K562 (cell line): ENCODE results near the gene TMEM217. TPM values are rescaled to one million over a fixed set of nuclear protein-coding genes. Genes with fewer than 3 reads are reported as not detected.

Experiments used
- BHLHE40 ChIP-seq: IDR thresholded peaks from 2 replicates; pipeline ENCODE4 v1.6.1; 2011; ENCODE audit warnings: low read length, improper control_type of control experiment
- EP400 ChIP-seq: fragments of 450-650 bp; IDR thresholded peaks from 2 replicates; pipeline ENCODE4 v1.6.1; 2017; ENCODE audit warnings: antibody characterized with exemption, mild to moderate bottlenecking, moderate library complexity
- HNRNPL ChIP-seq: fragments of 200-400 bp; formaldehyde crosslinking; IDR thresholded peaks from 2 replicates; pipeline ENCODE4 v1.6.1; 2017; ENCODE audit warnings: low read depth, mild to moderate bottlenecking, low read length
- MBD1 ChIP-seq: fragments of 250-450 bp; sonication (Bioruptor Pico); IDR thresholded peaks from 2 replicates; pipeline ENCODE4 v1.8.0; 2022; ENCODE audit warnings: inconsistent platforms
- POLR2AphosphoS2 ChIP-seq: IDR thresholded peaks from 2 replicates; pipeline ENCODE4 v1.6.1; 2012; ENCODE audit warnings: low read length, improper control_type of control experiment
- SRSF1 ChIP-seq: fragments of 200-400 bp; formaldehyde crosslinking; IDR thresholded peaks from 2 replicates; pipeline ENCODE4 v1.6.1; 2017; ENCODE audit warnings: mild to moderate bottlenecking, low read depth, low read length, moderate library complexity
- ZBTB43 ChIP-seq: sonication (generic); formaldehyde crosslinking; IDR thresholded peaks from 2 replicates; pipeline ENCODE4 v1.8.0; 2023; ENCODE audit warnings: mild to moderate bottlenecking, missing genetic modification reagents
- ZFP1 ChIP-seq: fragments of 450-650 bp; formaldehyde crosslinking; IDR thresholded peaks from 2 replicates; pipeline ENCODE4 v1.4.0; 2020; ENCODE audit warnings: mild to moderate bottlenecking, mixed read lengths
- ZNF407 ChIP-seq: fragments of 450-650 bp; IDR thresholded peaks from 2 replicates; pipeline ENCODE4 v1.6.1; 2016; ENCODE audit warnings: low read depth
- ZNF444 ChIP-seq: fragments of 250-450 bp; sonication (Bioruptor Pico); IDR thresholded peaks from 2 replicates; pipeline ENCODE4 v1.4.0; 2020; ENCODE audit warnings: mild to moderate bottlenecking, moderate library complexity
- polyA plus RNA-seq, 8 experiments: library from polyadenylated mRNA; depleted of rRNA in 4 of 8; stranded (reverse) in 5 of 8; unstranded in 3 of 8; fragments of >200 nt; fragmentation: Nextera tagmentation in 2 of 8; fragmentation: Illumina TruSeq in 1 of 8; extraction: Ambion mirVana in 2 of 8; extraction: Trizol in 1 of 8; gene quantifications; 2 replicates each; pipeline versions ENCODE4 v1.2.1 to v1.2.3, GENCODE V29; 2011 to 2014; ENCODE audit warnings: inconsistent platforms in 1 of 8, missing spikeins in 1 of 8
- total RNA-seq, 7 experiments: library from RNA; depleted of rRNA in 6 of 7; stranded (reverse); fragments of >200 nt in 6 of 7; fragmentation: Illumina TruSeq in 2 of 7; extraction: Trizol in 2 of 7; gene quantifications; 2 replicates each; pipeline versions ENCODE4 v1.2.1 to v1.2.3, GENCODE V29; 2011 to 2021; ENCODE audit warnings: low replicate concordance in 1 of 7
- TF ChIP-seq, protein P1 (sequence below), 2 experiments: fragments of 450-650 bp in 1 of 2; IDR thresholded peaks; 2 replicates each; pipeline ENCODE4 v1.6.1; 2011 to 2017; ENCODE audit warnings: low read depth in 2 of 2, antibody characterized with exemption in 1 of 2, borderline replicate concordance in 1 of 2, low read length in 1 of 2, mild to moderate bottlenecking in 1 of 2, mixed read lengths in 1 of 2; ENCODE audit not compliant: control insufficient read depth in 1 of 2

The TMEM217 gene
- total and polyA plus RNA-seq, 9 of the 15 experiments (the other 6 are each of a cell fraction or from before 2014, with no cell fraction given): 1.3 to 8.0 (median 1.9) TPM

DNA sequence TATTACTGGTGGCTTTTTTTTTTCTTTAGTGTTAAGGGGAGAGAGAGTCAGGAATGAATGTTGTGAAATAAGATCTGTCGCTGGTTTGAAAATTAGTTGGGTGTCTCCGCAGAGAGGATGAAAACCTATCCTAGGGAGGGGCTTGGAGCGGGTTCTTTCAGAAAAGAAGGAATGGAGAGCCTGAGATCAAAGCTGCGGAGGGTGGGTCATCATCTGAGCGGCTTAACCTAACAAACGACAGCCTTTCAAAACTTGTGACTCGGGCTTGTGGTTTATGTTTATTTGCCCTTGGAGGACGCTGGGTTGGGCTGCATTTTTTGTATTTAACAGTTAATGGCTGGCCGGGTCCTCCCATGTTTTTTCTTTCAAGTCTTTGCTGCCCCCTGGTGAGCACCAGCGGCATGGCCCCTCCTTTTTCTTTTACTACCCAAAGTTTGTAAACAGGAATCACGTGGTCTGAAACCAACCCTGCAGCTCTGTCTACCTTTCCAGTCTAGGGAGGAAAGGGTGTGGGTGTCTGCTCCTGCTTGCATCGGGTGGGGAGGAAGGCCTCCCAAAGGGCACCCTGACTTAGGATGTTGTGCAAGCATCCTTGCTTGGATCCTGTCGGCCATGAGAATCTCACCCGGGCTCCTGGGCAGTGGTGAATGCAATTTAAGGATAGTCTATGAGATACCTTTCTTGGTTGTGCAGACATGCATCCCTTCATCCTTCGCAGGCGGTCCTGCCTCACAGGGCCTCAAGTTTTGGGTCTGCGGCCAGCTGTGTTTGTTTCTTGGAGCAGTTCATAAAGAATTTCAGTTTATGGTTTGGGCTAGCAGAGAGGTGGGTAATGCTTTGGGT is 85.8 kb downstream of the TMEM217 start (continued):
- no peak; the same call in 1 of the 2 replicates for TF ChIP-seq ZNF407
- TF ChIP-seq ZNF444 (CRISPR knock-in tag): no peak
- TF ChIP-seq SRSF1: no peak
- 0 out of 2 replicates have a peak, but pooled peaks have one; percentile 12 for TF ChIP-seq ZFP1 (CRISPR knock-in tag)
- no peak for TF ChIP-seq MBD1 (CRISPR knock-in tag)
- TF ChIP-seq EP400: no peak
- TF ChIP-seq, protein P1, sequence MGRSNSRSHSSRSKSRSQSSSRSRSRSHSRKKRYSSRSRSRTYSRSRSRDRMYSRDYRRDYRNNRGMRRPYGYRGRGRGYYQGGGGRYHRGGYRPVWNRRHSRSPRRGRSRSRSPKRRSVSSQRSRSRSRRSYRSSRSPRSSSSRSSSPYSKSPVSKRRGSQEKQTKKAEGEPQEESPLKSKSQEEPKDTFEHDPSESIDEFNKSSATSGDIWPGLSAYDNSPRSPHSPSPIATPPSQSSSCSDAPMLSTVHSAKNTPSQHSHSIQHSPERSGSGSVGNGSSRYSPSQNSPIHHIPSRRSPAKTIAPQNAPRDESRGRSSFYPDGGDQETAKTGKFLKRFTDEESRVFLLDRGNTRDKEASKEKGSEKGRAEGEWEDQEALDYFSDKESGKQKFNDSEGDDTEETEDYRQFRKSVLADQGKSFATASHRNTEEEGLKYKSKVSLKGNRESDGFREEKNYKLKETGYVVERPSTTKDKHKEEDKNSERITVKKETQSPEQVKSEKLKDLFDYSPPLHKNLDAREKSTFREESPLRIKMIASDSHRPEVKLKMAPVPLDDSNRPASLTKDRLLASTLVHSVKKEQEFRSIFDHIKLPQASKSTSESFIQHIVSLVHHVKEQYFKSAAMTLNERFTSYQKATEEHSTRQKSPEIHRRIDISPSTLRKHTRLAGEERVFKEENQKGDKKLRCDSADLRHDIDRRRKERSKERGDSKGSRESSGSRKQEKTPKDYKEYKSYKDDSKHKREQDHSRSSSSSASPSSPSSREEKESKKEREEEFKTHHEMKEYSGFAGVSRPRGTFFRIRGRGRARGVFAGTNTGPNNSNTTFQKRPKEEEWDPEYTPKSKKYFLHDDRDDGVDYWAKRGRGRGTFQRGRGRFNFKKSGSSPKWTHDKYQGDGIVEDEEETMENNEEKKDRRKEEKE (IDR thresholded peaks at IDR 0.05; ENCODE audit: borderline replicate concordance in 1 of 2, control insufficient read depth in 1 of 2, low read depth in 2 of 2, low read length in 1 of 2): 0 out of 4 replicates have a peak, but pooled peaks of 1 of the 2 experiments have one; percentile 65
- peak; percentile 88; the same call in 1 of the 2 replicates for TF ChIP-seq POLR2AphosphoS2
- no peak for TF ChIP-seq ZBTB43 (CRISPR knock-in tag)
- TF ChIP-seq BHLHE40: peak; percentile 84
- no peak for TF ChIP-seq HNRNPL
